Smooth muscle cell (in vitro differentiated cells): ENCODE measurements around the gene BCAS1. TPM values are rescaled to one million over a fixed set of nuclear protein-coding genes. Genes with fewer than 3 reads are reported as not detected.

Source experiments
- DNase-seq: peaks from one replicate; lab custom pipeline; 2025; ENCODE audit not compliant: unreplicated experiment; lab: John Stamatoyannopoulos, UW
- H2AFZ ChIP-seq: fragments of 200-600 bp; sonication (generic); 2 replicates; pipeline ENCODE4 v1.6.0; 2016; ENCODE audit warnings: antibody characterized with exemption, low read depth, mild to moderate bottlenecking
- H3F3A ChIP-seq: fragments of 200-600 bp; sonication (generic); 2 replicates; pipeline ENCODE4 v1.6.0; 2017; ENCODE audit warnings: antibody characterized with exemption, low read depth
- H3K27ac ChIP-seq: fragments of 200-600 bp; sonication (generic); 2 replicates; pipeline ENCODE4 v1.5.1; 2016; ENCODE audit warnings: low read depth, mild to moderate bottlenecking
- H3K27me3 ChIP-seq: fragments of 200-600 bp; sonication (generic); 2 replicates; pipeline ENCODE4 v1.6.1; 2016; ENCODE audit warnings: low read depth, mild to moderate bottlenecking
- H3K36me3 ChIP-seq: fragments of 200-600 bp; sonication (generic); 2 replicates; pipeline ENCODE4 v1.5.1; 2016; ENCODE audit warnings: low read depth
- H3K4me1 ChIP-seq: fragments of 200-600 bp; sonication (generic); 2 replicates; pipeline ENCODE4 v1.5.1; 2016; ENCODE audit warnings: low read depth
- H3K4me2 ChIP-seq: fragments of 200-600 bp; sonication (generic); 2 replicates; pipeline ENCODE4 v1.6.0; 2016; ENCODE audit warnings: mild to moderate bottlenecking
- H3K4me3 ChIP-seq: fragments of 200-600 bp; sonication (generic); 2 replicates; pipeline ENCODE4 v1.5.1; 2016; ENCODE audit warnings: mild to moderate bottlenecking
- H3K79me2 ChIP-seq: fragments of 200-600 bp; sonication (generic); 2 replicates; pipeline ENCODE4 v1.6.0; 2016; ENCODE audit warnings: low read depth, mild to moderate bottlenecking
- H3K9ac ChIP-seq: fragments of 200-600 bp; sonication (generic); 2 replicates; pipeline ENCODE4 v1.6.0; 2016; ENCODE audit warnings: low read depth
- H3K9me3 ChIP-seq: fragments of 200-600 bp; sonication (generic); replicated peaks from 2 replicates; pipeline ENCODE4 v1.5.1; 2016; ENCODE audit warnings: low read depth
- H4K20me1 ChIP-seq: fragments of 200-600 bp; sonication (generic); 2 replicates; pipeline ENCODE4 v1.6.0; 2016; ENCODE audit warnings: low read depth
- WGBS: methylation state at CpG from one replicate; pipeline ENCODE4 v1.1.7; 2016; ENCODE audit warnings: low lambda C conversion rate; 5-methylcytosine and 5-hydroxymethylcytosine counted together
- polyA plus RNA-seq: library from polyadenylated mRNA; unstranded; fragments of >200 nt; fragmentation: Nextera tagmentation; extraction: Ambion mirVana; gene quantifications from 2 replicates; pipeline ENCODE4 v1.2.1, GENCODE V29; 2016
- total RNA-seq: library from RNA; depleted of rRNA; stranded (reverse); fragments of >200 nt; gene quantifications from 2 replicates; pipeline ENCODE4 v1.2.3, GENCODE V29; 2014
- TF ChIP-seq, protein P1 (sequence below): fragments of 200-600 bp; sonication (generic); IDR thresholded peaks from 2 replicates; pipeline ENCODE4 v1.5.1; 2017; ENCODE audit warnings: borderline replicate concordance, mild to moderate bottlenecking, antibody characterized with exemption; ENCODE audit not compliant: insufficient read depth, poor library complexity, severe bottlenecking

The BCAS1 gene
- total and polyA plus RNA-seq, 2 experiments from 2014 or later = 0.09 to 0.15 TPM

DNA sequence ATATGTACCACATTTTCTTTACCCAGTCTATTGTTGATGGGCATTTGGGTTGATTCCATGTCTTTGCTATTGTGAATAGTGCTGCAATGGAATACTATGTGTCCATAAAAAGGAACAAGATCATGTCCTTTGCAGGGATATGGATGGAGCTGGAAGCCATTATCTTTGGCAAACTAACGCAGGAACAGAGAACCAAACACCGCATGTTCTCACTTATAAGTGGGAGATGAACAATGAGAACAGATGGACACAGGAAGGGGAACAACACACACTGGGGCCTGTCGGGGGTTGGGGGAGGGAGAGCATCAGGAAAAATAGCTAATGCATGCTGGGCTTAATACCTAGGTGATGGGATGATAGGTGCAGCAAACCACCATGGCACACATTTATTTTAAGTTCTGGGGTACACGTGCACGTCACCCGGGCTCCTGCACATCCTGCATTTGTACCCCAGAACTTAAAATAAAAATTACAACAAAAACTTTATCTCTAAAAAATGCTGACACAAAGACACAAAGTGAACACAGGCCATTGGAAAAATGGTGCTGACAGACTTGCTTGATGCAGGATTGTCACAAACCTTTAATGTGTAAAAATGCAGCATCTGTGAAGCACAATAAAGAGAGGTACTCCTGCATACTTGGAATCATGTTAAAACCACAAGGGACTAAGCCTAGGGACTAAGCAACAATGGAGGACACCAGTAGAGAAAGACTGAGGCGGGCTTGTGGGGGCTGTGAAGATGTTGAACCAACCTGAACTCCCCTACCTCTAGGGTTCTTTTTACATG lies 48.8 kb downstream of the BCAS1 start:
- no peaks in the 10 kb centered on the region for H3K79me2 ChIP-seq
- no peak overlapping the region for H3K4me2 ChIP-seq
- no peak overlapping the region for H3K9ac ChIP-seq
- H3K27me3 ChIP-seq = no peaks in the 10 kb centered on the region
- H3K4me3 ChIP-seq = no peak overlapping the region
- H3K4me1 ChIP-seq = peaks cover 9% of the 10 kb centered on the region
- H3K27ac ChIP-seq = no peak overlapping the region
- TF ChIP-seq, protein P1, sequence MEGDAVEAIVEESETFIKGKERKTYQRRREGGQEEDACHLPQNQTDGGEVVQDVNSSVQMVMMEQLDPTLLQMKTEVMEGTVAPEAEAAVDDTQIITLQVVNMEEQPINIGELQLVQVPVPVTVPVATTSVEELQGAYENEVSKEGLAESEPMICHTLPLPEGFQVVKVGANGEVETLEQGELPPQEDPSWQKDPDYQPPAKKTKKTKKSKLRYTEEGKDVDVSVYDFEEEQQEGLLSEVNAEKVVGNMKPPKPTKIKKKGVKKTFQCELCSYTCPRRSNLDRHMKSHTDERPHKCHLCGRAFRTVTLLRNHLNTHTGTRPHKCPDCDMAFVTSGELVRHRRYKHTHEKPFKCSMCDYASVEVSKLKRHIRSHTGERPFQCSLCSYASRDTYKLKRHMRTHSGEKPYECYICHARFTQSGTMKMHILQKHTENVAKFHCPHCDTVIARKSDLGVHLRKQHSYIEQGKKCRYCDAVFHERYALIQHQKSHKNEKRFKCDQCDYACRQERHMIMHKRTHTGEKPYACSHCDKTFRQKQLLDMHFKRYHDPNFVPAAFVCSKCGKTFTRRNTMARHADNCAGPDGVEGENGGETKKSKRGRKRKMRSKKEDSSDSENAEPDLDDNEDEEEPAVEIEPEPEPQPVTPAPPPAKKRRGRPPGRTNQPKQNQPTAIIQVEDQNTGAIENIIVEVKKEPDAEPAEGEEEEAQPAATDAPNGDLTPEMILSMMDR = no peak
- no peaks in the 10 kb centered on the region for H3F3A ChIP-seq
- 87% methylated on average over 7 of the region's 7 CpGs for WGBS
- H4K20me1 ChIP-seq = no peaks in the 10 kb centered on the region
- H3K9me3 ChIP-seq = no peaks in the 10 kb centered on the region
- DNase-seq = no peak
- H3K36me3 ChIP-seq = no peaks in the 10 kb centered on the region
- H2AFZ ChIP-seq = no peak overlapping the region

DNA sequence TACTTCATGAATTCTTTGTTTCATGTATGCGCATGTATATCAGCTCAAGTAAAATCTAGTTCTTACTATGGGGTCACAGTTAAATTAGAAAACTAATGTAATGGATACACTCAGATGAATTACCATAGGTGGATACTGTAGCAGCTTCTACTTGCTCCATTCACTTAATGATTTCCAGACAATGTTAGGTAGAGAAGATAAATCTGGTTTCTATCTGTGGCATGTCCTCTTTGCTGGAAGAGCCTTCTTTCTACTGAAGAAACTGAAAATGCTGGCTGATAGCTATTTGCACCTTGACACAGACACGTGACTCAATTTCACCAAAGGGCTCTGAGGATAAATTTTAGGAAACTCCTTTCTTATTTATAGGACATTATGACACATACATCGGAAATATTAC lies 49.5 kb downstream of the BCAS1 start:
- no peak overlapping the region for H3K27ac ChIP-seq
- TF ChIP-seq, protein P1 = no peak
- no peaks in the 10 kb centered on the region for H3K9me3 ChIP-seq
- no peaks in the 10 kb centered on the region for H3F3A ChIP-seq
- DNase-seq = no peak
- H3K79me2 ChIP-seq = no peaks in the 10 kb centered on the region
- no peaks in the 10 kb centered on the region for H3K27me3 ChIP-seq
- H3K9ac ChIP-seq = no peak overlapping the region
- no peak overlapping the region for H3K4me3 ChIP-seq
- H2AFZ ChIP-seq = no peak overlapping the region
- H3K4me2 ChIP-seq = no peak overlapping the region
- peaks cover 9% of the 10 kb centered on the region for H3K4me1 ChIP-seq
- WGBS = 94% methylated on average over 3 of the region's 3 CpGs
- no peaks in the 10 kb centered on the region for H3K36me3 ChIP-seq
- no peaks in the 10 kb centered on the region for H4K20me1 ChIP-seq

- Histone ChIP-seq H3K27me3 (no peaks in the 10 kb centered on the region), H3K36me3 (no peaks in the 10 kb centered on the region), H3K27ac (no peak overlapping the region), H3K4me3 (no peak overlapping the region), H3K9me3 (no peaks in the 10 kb centered on the region), H3K9ac (no peak overlapping the region), H3K79me2 (no peaks in the 10 kb centered on the region), H3F3A (no peaks in the 10 kb centered on the region), H4K20me1 (no peaks in the 10 kb centered on the region), H3K4me2 (no peak overlapping the region), H3K4me1 (peaks cover 5% of the 10 kb centered on the region), H2AFZ (no peak overlapping the region)
- TF ChIP-seq, protein P1 = no peak
- 86% methylated on average over 7 of the region's 7 CpGs for WGBS
- DNase-seq = no peak
Measured at GRCh38 chr20:54020348-54020747, 50.0 kb downstream of the BCAS1 start.

GRCh38 chr20:54019585-54019984 lies 50.8 kb downstream of the BCAS1 start:
- TF ChIP-seq, protein P1 = no peak
- Histone ChIP-seq H3F3A (no peaks in the 10 kb centered on the region), H3K27ac (no peak overlapping the region), H3K9ac (no peak overlapping the region), H4K20me1 (no peaks in the 10 kb centered on the region), H3K4me1 (no peaks in the 10 kb centered on the region), H3K36me3 (no peaks in the 10 kb centered on the region), H3K4me3 (no peak overlapping the region), H3K79me2 (no peaks in the 10 kb centered on the region), H2AFZ (no peak overlapping the region), H3K27me3 (no peaks in the 10 kb centered on the region), H3K4me2 (no peak overlapping the region), H3K9me3 (no peaks in the 10 kb centered on the region)
- DNase-seq = no peak
- 90% methylated on average over 6 of the region's 6 CpGs for WGBS
